ENCODE measurements around the gene CENPT. TPM values are rescaled to one million over a fixed set of nuclear protein-coding genes. Genes with fewer than 3 reads are reported as not detected.
A peak's percentile ranks its signal among the peaks of the same experiment; 100 is the strongest.

The CENPT gene
- total and polyA plus RNA-seq, 2 of the 13 experiments (the other 11 are each of a cell fraction or from before 2014, with no cell fraction given), result 40.9 to 43.3 TPM

DNA sequence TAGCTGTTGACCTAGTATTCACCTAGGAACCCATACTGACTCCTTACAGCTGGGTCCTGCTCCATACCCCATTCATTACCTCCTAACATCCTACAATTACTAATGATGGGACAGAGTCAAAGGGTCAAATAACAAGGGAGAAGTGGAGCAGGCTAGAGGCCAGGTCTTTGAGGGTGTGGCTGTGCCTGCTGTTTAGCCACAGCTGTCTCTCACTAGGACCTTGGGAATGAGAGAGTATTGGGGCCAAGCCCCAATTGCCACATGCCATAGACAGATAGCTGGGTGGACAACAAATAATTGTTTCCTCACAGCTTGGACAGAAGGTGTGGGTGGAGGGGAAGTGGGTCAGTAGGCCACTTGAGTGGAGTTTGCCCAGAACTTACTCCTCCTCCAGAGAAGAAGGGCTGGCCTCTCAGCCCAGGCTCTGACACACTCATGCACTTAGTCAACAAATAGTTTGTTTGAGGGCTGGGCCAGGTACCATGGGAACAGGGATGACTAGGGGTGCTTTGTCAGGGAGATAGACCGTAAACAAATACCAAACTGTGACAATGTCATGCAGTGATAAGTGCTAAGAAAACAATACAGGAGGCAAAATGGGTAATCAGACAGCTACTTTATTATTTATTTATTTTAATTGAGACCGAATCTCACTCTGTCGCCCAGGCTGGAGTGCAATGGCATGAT lies 10.2 kb upstream of the CENPT start (continued):
- no peak for TF ChIP-seq IRX3 (CRISPR knock-in tag; IDR thresholded peaks at IDR 0.05; ENCODE audit: borderline replicate concordance, low read depth)
- TF ChIP-seq ZMYM4 (CRISPR knock-in tag; IDR thresholded peaks at IDR 0.05), result no peak
- 0 out of 2 replicates have a peak, but pooled peaks have one; percentile 21 for TF ChIP-seq MEIS2 (CRISPR knock-in tag; IDR thresholded peaks at IDR 0.05)
- no peak for TF ChIP-seq ZSCAN9 (CRISPR knock-in tag; IDR thresholded peaks at IDR 0.05; ENCODE audit: borderline replicate concordance)
- no peak for TF ChIP-seq ZNF556 (CRISPR knock-in tag; IDR thresholded peaks at IDR 0.05; ENCODE audit: borderline replicate concordance)
- TF ChIP-seq SOX5 (CRISPR knock-in tag; IDR thresholded peaks at IDR 0.05; ENCODE audit: borderline replicate concordance), result peak; percentile 85; the same call in 1 of the 2 replicates
- no peak for TF ChIP-seq FOXA1 (IDR thresholded peaks at IDR 0.05)
- TF ChIP-seq FOXA1 (CRISPR knock-in tag; IDR thresholded peaks at IDR 0.05), result 0 out of 2 replicates have a peak, but pooled peaks have one; percentile 42
- TF ChIP-seq, protein P1, sequence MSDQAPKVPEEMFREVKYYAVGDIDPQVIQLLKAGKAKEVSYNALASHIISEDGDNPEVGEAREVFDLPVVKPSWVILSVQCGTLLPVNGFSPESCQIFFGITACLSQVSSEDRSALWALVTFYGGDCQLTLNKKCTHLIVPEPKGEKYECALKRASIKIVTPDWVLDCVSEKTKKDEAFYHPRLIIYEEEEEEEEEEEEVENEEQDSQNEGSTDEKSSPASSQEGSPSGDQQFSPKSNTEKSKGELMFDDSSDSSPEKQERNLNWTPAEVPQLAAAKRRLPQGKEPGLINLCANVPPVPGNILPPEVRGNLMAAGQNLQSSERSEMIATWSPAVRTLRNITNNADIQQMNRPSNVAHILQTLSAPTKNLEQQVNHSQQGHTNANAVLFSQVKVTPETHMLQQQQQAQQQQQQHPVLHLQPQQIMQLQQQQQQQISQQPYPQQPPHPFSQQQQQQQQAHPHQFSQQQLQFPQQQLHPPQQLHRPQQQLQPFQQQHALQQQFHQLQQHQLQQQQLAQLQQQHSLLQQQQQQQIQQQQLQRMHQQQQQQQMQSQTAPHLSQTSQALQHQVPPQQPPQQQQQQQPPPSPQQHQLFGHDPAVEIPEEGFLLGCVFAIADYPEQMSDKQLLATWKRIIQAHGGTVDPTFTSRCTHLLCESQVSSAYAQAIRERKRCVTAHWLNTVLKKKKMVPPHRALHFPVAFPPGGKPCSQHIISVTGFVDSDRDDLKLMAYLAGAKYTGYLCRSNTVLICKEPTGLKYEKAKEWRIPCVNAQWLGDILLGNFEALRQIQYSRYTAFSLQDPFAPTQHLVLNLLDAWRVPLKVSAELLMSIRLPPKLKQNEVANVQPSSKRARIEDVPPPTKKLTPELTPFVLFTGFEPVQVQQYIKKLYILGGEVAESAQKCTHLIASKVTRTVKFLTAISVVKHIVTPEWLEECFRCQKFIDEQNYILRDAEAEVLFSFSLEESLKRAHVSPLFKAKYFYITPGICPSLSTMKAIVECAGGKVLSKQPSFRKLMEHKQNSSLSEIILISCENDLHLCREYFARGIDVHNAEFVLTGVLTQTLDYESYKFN (CRISPR knock-in tag; conservative IDR thresholded peaks at IDR 0.05), result peak; percentile 75
- TF ChIP-seq FOXK1 (CRISPR knock-in tag; IDR thresholded peaks at IDR 0.05; ENCODE audit: borderline replicate concordance, low read depth), result peak; percentile 69; the same call in 1 of the 2 replicates
- TF ChIP-seq FOSL1 (CRISPR knock-in tag; IDR thresholded peaks at IDR 0.05; ENCODE audit: borderline replicate concordance), result no peak
- TF ChIP-seq CREM (IDR thresholded peaks at IDR 0.05), result peak; percentile 51; the same call in 1 of the 2 replicates
- no peak for TF ChIP-seq CREM (CRISPR knock-in tag; IDR thresholded peaks at IDR 0.05)
- peak; percentile 81 for TF ChIP-seq RARA (CRISPR knock-in tag; IDR thresholded peaks at IDR 0.05)
- TF ChIP-seq SAP130 (CRISPR knock-in tag; IDR thresholded peaks at IDR 0.05; ENCODE audit: low read depth), result peak; percentile 98
- TF ChIP-seq, protein P2, sequence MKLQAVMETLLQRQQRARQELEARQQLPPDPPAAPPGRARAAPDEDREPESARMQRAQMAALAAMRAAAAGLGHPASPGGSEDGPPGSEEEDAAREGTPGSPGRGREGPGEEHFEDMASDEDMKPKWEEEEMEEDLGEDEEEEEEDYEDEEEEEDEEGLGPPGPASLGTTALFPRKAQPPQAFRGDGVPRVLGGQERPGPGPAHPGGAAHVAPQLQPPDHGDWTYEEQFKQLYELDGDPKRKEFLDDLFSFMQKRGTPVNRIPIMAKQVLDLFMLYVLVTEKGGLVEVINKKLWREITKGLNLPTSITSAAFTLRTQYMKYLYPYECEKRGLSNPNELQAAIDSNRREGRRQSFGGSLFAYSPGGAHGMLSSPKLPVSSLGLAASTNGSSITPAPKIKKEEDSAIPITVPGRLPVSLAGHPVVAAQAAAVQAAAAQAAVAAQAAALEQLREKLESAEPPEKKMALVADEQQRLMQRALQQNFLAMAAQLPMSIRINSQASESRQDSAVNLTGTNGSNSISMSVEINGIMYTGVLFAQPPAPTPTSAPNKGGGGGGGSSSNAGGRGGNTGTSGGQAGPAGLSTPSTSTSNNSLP (IDR thresholded peaks at IDR 0.05; ENCODE audit: low read depth, low read length), result peak; percentile 73
- peak; percentile 77 for TF ChIP-seq HDAC2 (CRISPR knock-in tag; IDR thresholded peaks at IDR 0.05)
- no peak for TF ChIP-seq CENPT (CRISPR knock-in tag; IDR thresholded peaks at IDR 0.05; ENCODE audit: low read depth)
- TF ChIP-seq, protein P3, sequence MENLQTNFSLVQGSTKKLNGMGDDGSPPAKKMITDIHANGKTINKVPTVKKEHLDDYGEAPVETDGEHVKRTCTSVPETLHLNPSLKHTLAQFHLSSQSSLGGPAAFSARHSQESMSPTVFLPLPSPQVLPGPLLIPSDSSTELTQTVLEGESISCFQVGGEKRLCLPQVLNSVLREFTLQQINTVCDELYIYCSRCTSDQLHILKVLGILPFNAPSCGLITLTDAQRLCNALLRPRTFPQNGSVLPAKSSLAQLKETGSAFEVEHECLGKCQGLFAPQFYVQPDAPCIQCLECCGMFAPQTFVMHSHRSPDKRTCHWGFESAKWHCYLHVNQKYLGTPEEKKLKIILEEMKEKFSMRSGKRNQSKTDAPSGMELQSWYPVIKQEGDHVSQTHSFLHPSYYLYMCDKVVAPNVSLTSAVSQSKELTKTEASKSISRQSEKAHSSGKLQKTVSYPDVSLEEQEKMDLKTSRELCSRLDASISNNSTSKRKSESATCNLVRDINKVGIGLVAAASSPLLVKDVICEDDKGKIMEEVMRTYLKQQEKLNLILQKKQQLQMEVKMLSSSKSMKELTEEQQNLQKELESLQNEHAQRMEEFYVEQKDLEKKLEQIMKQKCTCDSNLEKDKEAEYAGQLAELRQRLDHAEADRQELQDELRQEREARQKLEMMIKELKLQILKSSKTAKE (CRISPR knock-in tag; IDR thresholded peaks at IDR 0.05; ENCODE audit: borderline replicate concordance), result peak; percentile 52; the same call in 1 of the 2 replicates
- TF ChIP-seq RXRA (CRISPR knock-in tag; IDR thresholded peaks at IDR 0.05), result peak; percentile 59; the same call in 1 of the 2 replicates
- TF ChIP-seq RORA (CRISPR knock-in tag; IDR thresholded peaks at IDR 0.05), result no peak
- TF ChIP-seq ELF3 (CRISPR knock-in tag; IDR thresholded peaks at IDR 0.05), result peak; percentile 75
- no peak for TF ChIP-seq ZFP36L2 (CRISPR knock-in tag; IDR thresholded peaks at IDR 0.05)
- TF ChIP-seq NFE2L1 (CRISPR knock-in tag; IDR thresholded peaks at IDR 0.05; ENCODE audit: borderline replicate concordance), result no peak
- peak; percentile 48; the same call in 1 of the 2 replicates for TF ChIP-seq HOXA3 (CRISPR knock-in tag; IDR thresholded peaks at IDR 0.05)
- TF ChIP-seq FOSL2 (CRISPR knock-in tag; IDR thresholded peaks at IDR 0.05), result peak; percentile 87
